H1 (cell line): Measurements from ENCODE around the gene ZNF716. TPM values are rescaled to one million over a fixed set of nuclear protein-coding genes. Genes with fewer than 3 reads are reported as not detected.

ENCODE experiments used
- CTCF ChIA-PET: fragments of 300-600 bp; sonication (Branson Sonifier 250); formaldehyde crosslinking; loops from one replicate; lab custom pipeline; 2021; ENCODE audit not compliant: partially characterized antibody; lab: Charles Lee
- POLR2A ChIA-PET: fragments of 300-600 bp; sonication (Branson Sonifier 250); formaldehyde crosslinking; loops from one replicate; lab custom pipeline; 2021; ENCODE audit warnings: inconsistent platforms; ENCODE audit not compliant: partially characterized antibody; lab: Charles Lee
- DNase-seq, 2 experiments: peaks; one replicate each; pipeline versions ENCODE4 v3.0.0 to v3.0.0-alpha.2; 2010 to 2022; ENCODE audit warnings: low spot score in 2 of 2, low read depth in 1 of 2, mixed read lengths in 1 of 2
- FAIRE-seq: peaks from 2 replicates; lab custom pipeline; 2011; peaks lifted over from hg19 to GRCh38; lab: Jason Lieb, UNC
- H2AFZ ChIP-seq: 2 replicates; pipeline ENCODE4 v1.8.1; 2012; ENCODE audit warnings: low read length, inconsistent platforms
- H2AK5ac ChIP-seq: 2 replicates; pipeline ENCODE4 v1.6.1; 2013; ENCODE audit warnings: low read depth, low read length
- H2BK120ac ChIP-seq: replicated peaks from 2 replicates; pipeline ENCODE3; 2013; ENCODE audit warnings: low read depth, low read length, inconsistent platforms
- H2BK12ac ChIP-seq: 2 replicates; pipeline ENCODE4 v1.6.1; 2013; ENCODE audit warnings: low read depth, low read length
- H2BK15ac ChIP-seq: 2 replicates; pipeline ENCODE4 v1.6.1; 2013; ENCODE audit warnings: low read length
- H2BK20ac ChIP-seq: 2 replicates; pipeline ENCODE4 v1.6.1; 2013; ENCODE audit warnings: low read length
- H2BK5ac ChIP-seq: 2 replicates; pipeline ENCODE4 v1.6.1; 2013; ENCODE audit warnings: low read depth, low read length
- H3K14ac ChIP-seq: 2 replicates; pipeline ENCODE4 v1.6.1; 2013; ENCODE audit warnings: inconsistent platforms; ENCODE audit not compliant: insufficient read length
- H3K18ac ChIP-seq: 2 replicates; pipeline ENCODE4 v1.6.1; 2013; ENCODE audit warnings: low read length; ENCODE audit errors: extremely low read depth
- H3K23ac ChIP-seq: 2 replicates; pipeline ENCODE4 v1.6.1; 2013; ENCODE audit warnings: inconsistent platforms; ENCODE audit not compliant: insufficient read length
- H3K23me2 ChIP-seq: 2 replicates; pipeline ENCODE4 v1.6.1; 2013; ENCODE audit warnings: low read depth, low read length
- H3K27ac ChIP-seq: 2 replicates; pipeline ENCODE4 v1.6.1; 2011; ENCODE audit warnings: low read depth, low read length, inconsistent platforms
- H3K27me3 ChIP-seq, 4 experiments: replicated peaks in 1 of 4; 1 replicate in 1 of 4; 2 replicates in 3 of 4; pipeline versions ENCODE4 v1.6.1 to v1.8.1; 2011 to 2013; ENCODE audit warnings: low read length in 3 of 4, mild to moderate bottlenecking in 3 of 4, inconsistent platforms in 2 of 4, mixed read lengths in 2 of 4, moderate library complexity in 1 of 4; ENCODE audit not compliant: control insufficient read depth in 3 of 4, insufficient read depth in 3 of 4; ENCODE audit errors: extremely low read depth in 1 of 4
- H3K36me3 ChIP-seq, 4 experiments: 2 replicates each; pipeline versions ENCODE4 v1.6.1 to v1.8.1; 2011 to 2013; ENCODE audit warnings: mild to moderate bottlenecking in 4 of 4, low read length in 3 of 4, moderate library complexity in 2 of 4, control low read depth in 1 of 4, inconsistent platforms in 1 of 4; ENCODE audit not compliant: insufficient read depth in 4 of 4, control insufficient read depth in 2 of 4
- H3K4ac ChIP-seq: replicated peaks from 2 replicates; pipeline ENCODE3; 2013; ENCODE audit warnings: low read length, low read depth, mixed read lengths, inconsistent platforms; ENCODE audit not compliant: insufficient read length
- H3K4me1 ChIP-seq, 4 experiments: replicated peaks in 1 of 4; 1 replicate in 1 of 4; 2 replicates in 3 of 4; pipeline versions ENCODE4 v1.6.1 to v1.8.1; 2011 to 2013; ENCODE audit warnings: low read length in 3 of 4, inconsistent platforms in 2 of 4, mixed read lengths in 1 of 4; ENCODE audit not compliant: insufficient read depth in 4 of 4, control insufficient read depth in 3 of 4
- H3K4me2 ChIP-seq, 2 experiments: 2 replicates each; pipeline versions ENCODE4 v1.6.1 to v1.8.1; 2011 to 2013; ENCODE audit warnings: low read depth in 2 of 2, low read length in 2 of 2, control low read depth in 1 of 2, inconsistent platforms in 1 of 2, mild to moderate bottlenecking in 1 of 2; ENCODE audit not compliant: insufficient read depth in 1 of 2
- H3K4me3 ChIP-seq, 4 experiments: fragments of 200-600, 300-600 bp in 1 of 4; sonication (generic), shearing (Covaris generic), sonication (Bioruptor Twin) in 1 of 4; 2 replicates each; pipeline versions ENCODE4 v1.5.1 to v1.8.1; 2011 to 2016; ENCODE audit warnings: low read length in 4 of 4, low read depth in 3 of 4, control low read depth in 2 of 4, inconsistent platforms in 2 of 4, mild to moderate bottlenecking in 2 of 4, mixed read lengths in 1 of 4, moderate library complexity in 1 of 4; ENCODE audit not compliant: insufficient read depth in 2 of 4; ENCODE audit errors: extremely low read depth in 1 of 4
- H3K56ac ChIP-seq: replicated peaks from 2 replicates; pipeline ENCODE3; 2013; ENCODE audit warnings: low read depth, mild to moderate bottlenecking, mixed read lengths, low read length, inconsistent platforms; ENCODE audit not compliant: insufficient read length
- H3K79me1 ChIP-seq: 2 replicates; pipeline ENCODE4 v1.6.1; 2013; ENCODE audit warnings: low read depth, low read length, control low read depth
- H3K79me2 ChIP-seq, 2 experiments: 2 replicates each; pipeline versions ENCODE4 v1.6.1 to v1.8.1; 2012 to 2013; ENCODE audit warnings: low read length in 2 of 2, mild to moderate bottlenecking in 2 of 2, inconsistent platforms in 1 of 2; ENCODE audit not compliant: insufficient read depth in 2 of 2, control insufficient read depth in 1 of 2
- H3K9ac ChIP-seq, 4 experiments: replicated peaks in 1 of 4; 1 replicate in 1 of 4; 2 replicates in 3 of 4; pipeline versions ENCODE4 v1.6.1 to v1.8.1; 2011 to 2013; ENCODE audit warnings: low read depth in 3 of 4, low read length in 3 of 4, control low read depth in 2 of 4, mild to moderate bottlenecking in 2 of 4, moderate library complexity in 2 of 4, inconsistent platforms in 1 of 4; ENCODE audit errors: extremely low read depth in 1 of 4
- H3K9me3 ChIP-seq, 2 experiments: 2 replicates each; pipeline versions ENCODE4 v1.6.1 to v1.8.1; 2012 to 2013; ENCODE audit warnings: mild to moderate bottlenecking in 2 of 2, moderate library complexity in 2 of 2, control low read depth in 1 of 2, inconsistent platforms in 1 of 2, low read depth in 1 of 2, low read length in 1 of 2, mixed read lengths in 1 of 2; ENCODE audit not compliant: insufficient read depth in 2 of 2
- H4K20me1 ChIP-seq, 2 experiments: replicated peaks in 1 of 2; 2 replicates each; pipeline versions ENCODE3 to v1.8.1; 2011 to 2013; ENCODE audit warnings: inconsistent platforms in 2 of 2, low read length in 2 of 2, mild to moderate bottlenecking in 1 of 2; ENCODE audit not compliant: insufficient read depth in 2 of 2, control insufficient read depth in 1 of 2
- H4K5ac ChIP-seq: 2 replicates; pipeline ENCODE4 v1.6.1; 2013; ENCODE audit warnings: low read length, low read depth, mixed read lengths, inconsistent platforms; ENCODE audit not compliant: insufficient read length
- H4K8ac ChIP-seq: 2 replicates; pipeline ENCODE4 v1.8.0; 2013; ENCODE audit warnings: mild to moderate bottlenecking, moderate library complexity, low read length, inconsistent platforms; ENCODE audit not compliant: insufficient read depth; ENCODE audit errors: extremely low read depth
- H4K91ac ChIP-seq: replicated peaks from 2 replicates; pipeline ENCODE3; 2013; ENCODE audit warnings: low read length, mixed read lengths, inconsistent platforms; ENCODE audit not compliant: insufficient read length
- BCL11A ChIP-seq, 2 experiments: IDR thresholded peaks; one replicate each; pipeline ENCODE4 v1.6.1; 2011; ENCODE audit warnings: low read depth in 2 of 2, low read length in 2 of 2, mild to moderate bottlenecking in 2 of 2
- POLR2A ChIP-seq, 2 experiments: IDR thresholded peaks; 1 replicate in 1 of 2; 2 replicates in 1 of 2; pipeline ENCODE4 v1.6.1; 2011; ENCODE audit warnings: low read depth in 2 of 2, low read length in 2 of 2, mild to moderate bottlenecking in 2 of 2; ENCODE audit errors: control extremely low read depth in 1 of 2
- RNF2 ChIP-seq: fragments of 200-900, 300-1000 bp; sonication (generic); IDR thresholded peaks from 2 replicates; pipeline ENCODE4 v1.7.1; 2016; ENCODE audit warnings: borderline replicate concordance, low read depth, mild to moderate bottlenecking, antibody characterized with exemption, low read length; ENCODE audit not compliant: poor library complexity, severe bottlenecking; ENCODE audit errors: missing control alignments
- WGBS, 2 experiments: shearing (Covaris generic) in 1 of 2; methylation state at CpG; one replicate each; pipeline versions ENCODE4 v1.1.6 to v1.1.7; 2013 to 2015; ENCODE audit warnings: low lambda C conversion rate in 2 of 2, mixed read lengths in 2 of 2, inconsistent platforms in 1 of 2, low coverage in 1 of 2, missing lambda C conversion rate in 1 of 2; ENCODE audit not compliant: insufficient replicate concordance in 2 of 2, insufficient coverage in 1 of 2, insufficient read length in 1 of 2; ENCODE audit errors: extremely low coverage in 1 of 2, missing lambda C conversion rate in 1 of 2; 5-methylcytosine and 5-hydroxymethylcytosine counted together
- polyA plus RNA-seq, 7 experiments: library from polyadenylated mRNA; depleted of rRNA in 3 of 7; stranded (reverse) in 5 of 7; unstranded in 2 of 7; fragments of >200 nt in 5 of 7; fragments of 200-250 nt in 2 of 7; gene quantifications; 1 replicate in 5 of 7; 2 replicates in 1 of 7; 4 replicates in 1 of 7; pipeline versions ENCODE4 v1.2.1 to v1.2.3, GENCODE V29; 2011 to 2013; ENCODE audit warnings: missing spikeins in 2 of 7, mixed read lengths in 2 of 7
- total RNA-seq: library from RNA; stranded (reverse); fragmentation: NEBNext Ultra II Directional; extraction: Animal tissue kit (Norgen Biotek cat#: 25700); gene quantifications from 2 replicates; pipeline ENCODE4 v1.2.1, GENCODE V29; 2021
- TF ChIP-seq, protein P1 (sequence below): IDR thresholded peaks from 2 replicates; pipeline ENCODE4 v1.6.1; 2011; ENCODE audit warnings: low read depth, mild to moderate bottlenecking, low read length; ENCODE audit not compliant: insufficient read depth

The ZNF716 gene
- total and polyA plus RNA-seq, 2 of the 8 experiments (the other 6 are each of a cell fraction or from before 2014, with no cell fraction given): not detected

DNA sequence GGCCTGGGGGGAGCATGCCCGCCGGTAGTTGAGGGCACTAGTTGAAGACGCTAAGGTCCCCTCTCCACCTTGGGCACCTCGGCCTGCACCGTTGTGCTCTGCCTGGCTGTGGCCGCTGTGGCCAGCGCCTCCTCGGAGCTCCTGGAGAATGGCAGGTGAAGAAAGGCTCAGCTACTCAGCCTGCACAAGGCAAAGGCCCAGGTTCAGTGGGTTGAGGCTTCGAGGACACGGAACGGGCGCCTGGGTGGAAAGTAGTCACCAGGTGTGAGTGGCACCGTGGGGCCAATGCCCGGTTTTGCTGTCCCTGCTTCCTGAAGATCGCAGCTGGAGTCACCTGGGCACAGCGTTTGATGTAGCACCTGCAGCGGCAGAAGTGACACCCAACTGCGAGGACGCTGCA is 12.4 kb upstream of the ZNF716 start:
- Histone ChIP-seq H4K5ac (no peak overlapping the region), H3K27ac (no peak overlapping the region), H3K79me2 (no peaks in the 10 kb centered on the region), H2AFZ (no peak overlapping the region), H3K23ac (no peak overlapping the region), H3K14ac (no peak overlapping the region), H3K4me3 (no peak overlapping the region), H3K23me2 (no peaks in the 10 kb centered on the region), H2AK5ac (no peak overlapping the region), H2BK12ac (no peak overlapping the region), H3K4me2 (no peak overlapping the region), H3K79me1 (no peaks in the 10 kb centered on the region), H4K8ac (no peak overlapping the region), H4K91ac (no peak overlapping the region), H3K4me1 (no peaks in the 10 kb centered on the region), H3K9ac (no peak overlapping the region), H3K18ac (no peak overlapping the region), H3K36me3 (no peaks in the 10 kb centered on the region), H2BK5ac (no peak overlapping the region), H3K56ac (no peak overlapping the region), H2BK20ac (no peak overlapping the region), H2BK15ac (no peak overlapping the region), H2BK120ac (no peak overlapping the region), H3K4ac (no peak overlapping the region), H4K20me1 (no peaks in the 10 kb centered on the region), H3K9me3 (peaks cover 54 to 80% of the 10 kb centered on the region in 2 experiments), H3K27me3 (no peaks in the 10 kb centered on the region)
- DNase-seq: no peak
- ChIA-PET CTCF (no interaction called here), POLR2A (no interaction called here)
- FAIRE-seq: no peak
- WGBS, 2 experiments: 87% methylated on average over 19 of the region's 19 CpGs; no CpG with 5 or more reads in 1 of the 2 experiments
- TF ChIP-seq BCL11A (IDR thresholded peaks at IDR 0.05; ENCODE audit: low read depth in 2 of 2, low read length in 2 of 2) (no peak), RNF2 (no peak), POLR2A (IDR thresholded peaks at IDR 0.05; ENCODE audit: control extremely low read depth in 1 of 2, low read depth in 2 of 2, low read length in 2 of 2) (no peak)
- TF ChIP-seq, protein P1, sequence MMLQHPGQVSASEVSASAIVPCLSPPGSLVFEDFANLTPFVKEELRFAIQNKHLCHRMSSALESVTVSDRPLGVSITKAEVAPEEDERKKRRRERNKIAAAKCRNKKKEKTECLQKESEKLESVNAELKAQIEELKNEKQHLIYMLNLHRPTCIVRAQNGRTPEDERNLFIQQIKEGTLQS: no peak
